GM19239 (cell line): Measurements from ENCODE around the gene RHBDF2.

Experiments used
- DNase-seq: peaks from one replicate; pipeline ENCODE4 v3.0.0; 2011; ENCODE audit warnings: low spot score; ENCODE audit not compliant: insufficient read length
- FAIRE-seq: peaks from 2 replicates; lab custom pipeline; 2011; peaks lifted over from hg19 to GRCh38; lab: Jason Lieb, UNC

RHBDF2 gene

DNA sequence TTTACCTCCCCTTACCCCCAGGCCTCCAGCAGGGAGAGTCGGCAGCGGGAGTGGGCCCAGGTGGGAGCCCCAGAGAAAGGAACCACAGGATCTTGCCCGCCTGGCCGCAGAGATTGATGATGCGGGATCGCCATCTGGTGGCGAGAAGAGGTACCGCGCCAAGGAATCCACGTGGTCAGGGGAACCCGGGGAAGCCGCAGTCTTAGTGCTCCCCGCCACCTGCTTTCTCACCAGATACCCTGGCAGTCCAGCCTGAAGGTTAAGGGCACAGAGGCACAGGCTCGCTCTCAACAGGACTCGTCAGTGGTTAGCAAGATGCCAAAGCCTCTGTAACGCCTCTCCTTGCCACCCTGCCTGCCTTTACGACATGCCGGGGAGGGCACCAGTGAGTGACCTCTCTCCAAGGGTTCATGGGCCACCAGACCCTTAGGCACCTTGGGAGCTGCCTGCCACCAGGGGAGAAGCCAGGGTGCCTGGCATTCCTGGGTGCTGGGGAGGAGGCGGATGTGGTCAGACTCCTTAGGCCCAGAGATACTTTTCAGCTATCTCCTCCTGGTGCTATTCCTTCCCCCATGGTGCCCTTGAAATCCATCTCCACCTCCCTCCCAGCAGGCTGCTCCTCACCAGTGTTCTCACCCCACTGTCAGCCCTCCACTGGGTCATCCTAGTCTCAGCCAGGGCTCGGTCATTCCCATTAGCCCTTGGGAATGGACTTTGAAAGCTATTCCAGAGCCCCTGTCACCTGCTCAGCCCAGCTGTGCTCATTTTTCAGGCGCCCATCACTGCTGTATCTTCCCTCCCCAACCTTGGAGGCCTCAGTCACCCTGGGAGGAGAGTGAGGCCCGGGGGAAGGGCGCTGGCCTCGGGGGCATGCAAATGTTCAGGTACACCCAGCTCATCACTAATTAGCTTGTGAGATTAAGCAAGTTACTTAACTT is 5.5 kb upstream of the RHBDF2 start:
- peak; percentile 80 for FAIRE-seq
- peak; percentile 73 for DNase-seq

DNA sequence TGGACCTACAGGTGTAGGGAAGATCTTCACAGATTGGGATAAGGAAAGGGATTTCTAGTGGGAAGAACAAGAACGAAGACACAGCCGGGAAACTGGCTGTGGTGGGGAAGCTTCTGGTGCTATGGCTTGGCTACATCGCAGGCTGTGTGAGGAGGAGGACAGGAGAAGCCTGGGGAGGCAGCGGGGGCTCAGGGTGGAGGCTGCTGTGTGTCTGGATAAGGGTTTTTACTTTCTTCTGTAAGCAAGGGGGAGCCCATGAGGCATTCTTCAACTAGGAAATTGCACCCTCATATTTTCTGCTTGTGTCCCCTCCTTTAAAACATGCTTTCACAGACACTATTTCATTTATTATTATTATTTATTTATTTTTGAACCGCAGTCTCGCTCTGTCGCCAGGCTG is 2.9 kb upstream of the RHBDF2 start:
- no peak for FAIRE-seq

DNA sequence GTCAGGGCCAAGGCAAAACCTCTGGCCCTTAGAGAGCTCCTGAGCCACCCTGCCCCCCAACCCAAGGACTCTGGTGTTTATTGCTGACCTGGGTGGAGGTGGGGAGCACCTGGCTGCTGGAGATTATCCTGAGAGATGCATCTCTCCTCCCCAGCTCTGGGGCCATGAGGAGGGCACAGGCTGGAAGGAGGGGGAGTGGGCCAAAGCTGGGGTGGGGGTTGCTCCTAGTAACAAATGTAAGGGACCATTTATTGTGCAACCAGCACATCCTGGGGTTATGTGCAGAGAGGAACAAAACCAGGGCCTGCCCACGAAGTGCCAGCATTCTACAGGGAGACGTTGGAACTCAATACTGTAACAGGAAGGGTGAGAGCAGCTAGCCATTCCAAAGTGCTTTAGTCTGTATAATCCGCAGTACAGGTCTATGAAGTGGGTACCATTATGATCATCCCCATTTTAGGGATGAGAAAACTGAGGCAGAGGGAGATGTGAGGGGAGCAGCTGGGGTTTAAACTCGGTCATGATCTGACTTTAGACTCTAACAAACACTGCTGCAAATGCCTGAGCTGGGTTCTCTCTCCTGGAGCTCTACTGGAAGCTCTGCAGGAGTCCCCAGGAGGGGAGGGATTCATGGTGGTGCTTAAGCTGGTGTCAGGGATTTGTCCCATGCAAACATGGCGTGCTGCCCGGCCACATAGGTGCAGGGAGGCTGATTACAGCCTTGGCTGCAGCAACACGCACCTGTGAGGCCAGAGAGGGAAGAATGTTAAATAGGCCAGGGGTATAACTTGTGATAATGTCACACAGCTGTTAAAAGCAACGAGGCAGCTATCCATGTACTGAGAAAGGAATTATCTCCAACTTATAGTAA is 1.4 kb upstream of the RHBDF2 start:
- FAIRE-seq (no peak), DNase-seq (no peak)

More for the DNA sequence above, 2.9 kb upstream of the RHBDF2 start:
- no peak for DNase-seq

DNA sequence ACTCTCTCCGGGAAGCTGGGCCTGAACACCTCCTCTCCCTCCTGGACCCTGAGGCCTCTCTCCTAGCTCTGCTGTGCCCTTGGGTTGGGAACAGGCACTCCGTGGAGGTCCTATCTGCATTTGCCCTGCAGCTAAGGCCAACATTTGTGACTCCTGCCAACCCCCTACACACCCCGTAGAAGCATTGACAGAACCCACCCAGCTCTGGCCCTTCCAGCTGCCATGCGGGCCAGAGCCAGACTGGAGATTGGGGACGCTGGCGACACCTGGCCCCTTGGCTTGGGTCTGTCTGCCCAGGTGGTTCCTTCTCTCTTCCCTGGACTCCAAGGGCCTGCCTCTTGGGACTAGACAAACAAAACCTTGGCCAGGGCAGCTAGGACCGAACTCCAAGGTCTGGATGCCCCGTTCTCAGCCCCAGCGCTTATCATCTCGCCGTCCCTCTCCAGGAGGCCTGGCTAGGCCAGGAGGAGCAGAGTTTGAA is 644 bp upstream of the RHBDF2 start:
- no peak for FAIRE-seq
- no peak for DNase-seq

DNA sequence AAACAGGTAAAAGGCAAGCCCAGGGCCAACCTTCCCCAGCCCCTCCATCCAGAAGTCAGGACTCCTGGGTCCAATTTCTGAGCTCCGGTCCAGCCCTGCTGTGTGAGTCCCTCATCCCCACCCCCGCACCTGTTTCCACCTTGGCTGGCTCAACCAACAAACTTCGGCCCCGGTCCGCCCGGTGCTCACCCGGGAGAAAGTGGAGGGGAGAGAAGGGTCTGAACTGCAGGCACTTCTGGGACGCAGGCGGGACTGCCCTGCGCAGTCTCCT is 541 bp downstream of the RHBDF2 start:
- no peak for FAIRE-seq
- peak; percentile 26 for DNase-seq

DNA sequence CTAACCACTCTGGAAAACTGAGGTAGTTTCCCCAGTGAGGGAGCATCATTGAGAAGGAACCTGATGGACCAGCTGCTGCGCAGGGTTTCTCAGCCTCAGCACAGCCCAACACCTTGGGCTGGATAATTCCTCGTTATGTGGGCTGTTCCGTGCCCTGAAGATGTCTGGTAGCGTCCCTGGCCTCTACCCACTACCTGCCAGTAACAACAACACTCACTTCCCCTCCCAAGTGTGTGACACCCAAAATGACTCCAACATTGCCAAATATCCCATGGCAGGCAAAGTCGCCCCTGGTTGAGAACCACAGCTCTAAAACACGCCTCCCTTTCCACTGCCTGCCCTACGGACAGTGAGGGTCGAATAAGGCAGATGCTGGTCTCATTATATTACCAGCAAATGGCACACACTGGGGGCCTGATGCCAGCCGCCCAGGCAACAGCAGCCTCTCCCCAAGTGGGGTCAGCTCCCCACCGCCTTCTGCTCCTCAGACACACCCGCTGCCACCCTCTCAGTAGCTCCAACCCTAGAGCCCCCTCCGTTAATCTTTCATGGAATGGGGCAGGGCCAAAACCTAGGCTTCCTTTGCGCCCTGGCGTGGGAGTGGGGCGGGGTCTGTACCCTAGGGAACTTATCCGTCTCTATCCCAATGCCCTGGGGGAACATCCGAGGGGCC is 1.0 kb downstream of the RHBDF2 start:
- FAIRE-seq, result no peak

DNA sequence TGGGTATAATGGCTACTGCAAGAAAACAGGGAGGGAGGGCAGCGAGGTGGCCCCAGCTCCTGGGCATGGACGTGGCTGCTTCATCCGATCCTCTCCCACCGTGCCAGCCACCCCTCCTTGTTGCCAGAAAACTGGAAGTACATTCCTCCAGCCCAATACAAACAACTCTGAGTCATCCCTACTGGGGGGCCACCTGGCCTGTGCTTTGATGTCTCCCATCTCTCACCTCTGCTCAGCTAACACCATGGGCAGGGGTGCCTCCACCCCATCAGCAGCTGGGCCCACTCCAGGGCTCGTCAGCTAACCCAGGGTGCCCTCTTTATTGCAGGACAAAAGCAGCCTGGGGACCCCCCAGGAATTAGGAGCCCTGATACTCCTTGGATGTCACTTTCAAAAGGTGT is 2.0 kb downstream of the RHBDF2 start:
- FAIRE-seq (no peak), DNase-seq (no peak)

More for the DNA sequence above, 1.0 kb downstream of the RHBDF2 start:
- DNase-seq, result no peak

DNA sequence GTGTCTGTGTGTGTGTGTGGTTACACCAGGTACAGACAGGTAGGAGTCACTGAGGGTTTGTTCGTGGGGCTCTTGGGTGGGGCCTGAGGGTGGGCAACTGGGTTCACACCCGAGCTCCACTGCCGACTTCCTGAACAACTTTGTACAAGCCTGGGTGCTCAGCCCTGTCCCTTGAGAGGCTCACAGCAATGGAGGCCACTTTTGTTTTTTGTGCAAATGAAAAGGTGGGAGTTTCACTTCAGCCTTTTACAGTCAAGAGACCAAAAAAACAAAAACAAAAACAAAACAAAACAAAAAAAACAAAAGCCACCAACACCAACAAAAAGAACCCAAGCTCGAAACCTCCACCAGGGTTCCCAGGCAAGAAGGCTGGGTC is 2.4 kb downstream of the RHBDF2 start:
- DNase-seq (peak; percentile 57), FAIRE-seq (peak; percentile 93)

DNA sequence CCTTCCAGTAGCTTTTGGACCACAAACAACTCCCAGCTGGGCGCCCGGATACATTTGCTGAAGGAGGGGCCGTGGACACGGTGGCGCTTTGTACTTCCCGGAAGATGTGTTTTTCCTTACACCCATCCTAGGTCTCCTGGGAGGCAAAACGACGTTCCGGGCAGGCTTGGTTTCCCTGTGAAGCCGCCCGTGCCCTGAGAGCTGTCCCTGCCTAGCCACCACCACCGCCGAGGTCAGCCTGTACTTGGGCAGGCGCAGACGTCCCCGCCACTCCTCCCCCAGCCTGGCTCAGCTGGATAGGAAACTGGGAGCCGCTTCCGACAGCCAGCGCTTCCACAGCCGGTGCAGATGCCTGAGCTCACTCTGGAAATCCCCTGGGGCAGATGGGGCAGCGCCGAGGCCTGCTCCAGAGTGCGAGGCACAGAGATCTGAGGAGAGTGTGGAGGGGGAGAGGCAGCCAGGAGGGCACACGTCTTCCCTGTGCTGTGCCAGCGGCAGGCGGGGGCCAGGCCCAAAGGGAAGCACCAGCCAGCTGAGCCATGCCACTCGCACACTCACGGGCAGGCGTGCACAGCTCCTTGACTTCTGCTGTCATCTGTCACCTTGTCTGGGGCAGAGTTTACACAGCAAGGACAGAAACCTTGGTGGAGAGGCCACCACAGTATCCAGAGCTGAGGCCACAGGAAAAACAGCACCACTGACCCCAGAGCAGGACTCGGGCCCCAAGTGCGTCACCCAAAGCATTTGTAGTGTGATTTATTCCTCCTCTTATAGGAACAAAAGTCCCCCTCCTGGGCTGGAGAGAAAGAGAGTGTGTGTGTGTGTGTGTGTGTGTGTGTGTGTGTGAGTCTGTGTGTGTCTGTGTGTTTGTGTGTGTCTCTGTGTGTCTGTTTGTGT is 3.0 kb downstream of the RHBDF2 start:
- DNase-seq (no peak), FAIRE-seq (no peak)

DNA sequence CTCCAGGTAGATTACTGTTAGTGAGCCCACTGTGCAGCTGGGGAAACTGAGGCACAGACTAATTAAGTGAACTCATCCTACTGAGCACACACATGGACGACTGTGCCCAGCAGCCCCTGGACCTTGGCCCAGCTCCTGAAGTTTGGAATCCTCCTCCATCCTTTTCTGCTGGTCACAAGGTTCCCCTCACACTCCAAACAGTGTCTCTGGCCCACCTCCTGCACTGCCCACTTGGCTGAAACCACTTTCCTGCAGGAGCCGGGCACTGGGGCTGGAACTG is 3.6 kb downstream of the RHBDF2 start:
- no peak for FAIRE-seq
- no peak for DNase-seq

DNA sequence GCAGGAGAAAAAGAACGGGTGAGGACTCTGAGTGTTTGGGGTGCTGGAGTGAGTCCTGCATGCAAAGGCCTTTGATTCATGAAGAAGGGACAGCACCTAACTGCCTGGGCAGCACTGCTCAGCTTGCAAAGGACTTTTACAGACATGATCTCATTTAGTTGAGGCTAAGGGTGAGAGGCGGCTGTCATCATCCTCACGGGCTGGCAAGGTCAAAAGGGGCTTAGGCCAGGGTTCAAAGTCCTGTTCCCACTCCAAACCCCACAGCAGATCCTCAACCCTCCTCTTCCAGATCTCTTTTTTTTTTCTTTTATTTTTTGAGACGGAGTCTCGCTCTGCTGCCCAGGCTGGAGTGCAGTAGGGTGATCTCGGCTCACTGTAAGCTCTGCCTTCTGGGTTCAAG is 4.8 kb downstream of the RHBDF2 start:
- FAIRE-seq (no peak), DNase-seq (no peak)

DNA sequence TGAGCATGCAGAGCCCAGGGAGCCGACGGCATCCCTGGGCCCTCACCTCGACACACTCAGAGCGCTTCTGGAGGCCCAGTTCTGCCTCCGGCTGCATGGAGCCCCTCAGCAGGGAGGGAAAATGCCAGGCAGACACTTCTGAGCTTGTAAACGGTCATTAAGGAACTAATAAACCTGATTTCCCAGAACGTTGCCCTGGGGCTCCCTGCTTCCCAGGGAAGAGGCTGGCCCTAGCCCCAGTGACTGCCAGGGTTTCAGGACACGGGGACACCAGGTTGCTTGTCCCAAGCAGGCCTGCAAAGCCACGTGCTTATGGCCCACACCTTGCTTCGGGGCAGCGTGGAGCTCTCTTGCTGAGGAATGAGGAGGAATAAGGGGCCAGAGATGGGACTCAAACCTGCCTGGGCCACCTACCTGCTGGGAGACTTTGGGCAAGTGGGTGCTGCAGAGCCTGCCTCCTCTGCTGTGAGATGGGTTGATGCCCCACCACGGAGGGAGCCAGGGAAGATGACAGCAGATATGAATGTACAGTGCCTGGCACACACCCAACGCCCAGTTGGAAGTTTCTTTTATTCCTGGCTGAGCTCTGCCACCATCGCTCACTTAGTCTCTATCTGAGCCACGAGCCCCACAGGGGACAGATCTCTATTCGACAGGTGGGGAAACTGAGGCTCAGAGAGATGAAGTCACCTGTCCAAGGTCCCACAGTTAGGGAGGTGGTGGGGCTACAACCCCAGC is 5.4 kb downstream of the RHBDF2 start:
- DNase-seq (no peak), FAIRE-seq (no peak)

DNA sequence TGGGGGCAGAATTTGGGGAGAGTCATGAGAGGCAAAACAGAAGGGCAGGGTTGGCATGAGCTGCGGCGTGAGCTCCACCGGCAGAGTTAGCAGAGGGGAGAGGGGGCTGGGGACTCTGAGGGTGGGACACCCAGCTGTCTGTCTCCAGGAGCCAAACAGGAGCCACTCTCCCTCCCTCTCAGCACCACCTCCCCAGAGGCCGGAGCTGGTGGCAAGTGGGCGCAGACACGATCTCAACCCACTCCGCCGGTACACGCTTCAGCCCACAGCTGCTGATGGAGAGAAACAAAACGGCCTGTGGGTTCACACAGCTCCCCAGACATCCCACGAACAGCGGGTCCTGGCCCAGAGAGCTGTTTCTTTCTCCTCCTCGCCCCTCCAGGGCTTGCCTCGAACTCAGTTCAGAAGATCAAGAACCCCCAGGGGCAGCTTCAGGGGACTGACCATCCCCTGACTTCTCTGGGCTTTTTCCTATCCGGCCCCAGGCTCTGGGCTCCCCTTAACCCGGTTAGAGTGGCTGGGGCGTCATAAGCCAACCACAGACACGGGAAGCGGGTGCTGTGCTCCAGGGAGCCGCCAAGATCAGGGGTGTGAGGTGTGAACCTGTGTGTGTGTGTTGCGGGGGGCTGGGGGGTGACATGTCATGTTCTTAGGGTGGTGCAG is 7.6 kb downstream of the RHBDF2 start:
- FAIRE-seq (peak; percentile 67), DNase-seq (no peak)

DNA sequence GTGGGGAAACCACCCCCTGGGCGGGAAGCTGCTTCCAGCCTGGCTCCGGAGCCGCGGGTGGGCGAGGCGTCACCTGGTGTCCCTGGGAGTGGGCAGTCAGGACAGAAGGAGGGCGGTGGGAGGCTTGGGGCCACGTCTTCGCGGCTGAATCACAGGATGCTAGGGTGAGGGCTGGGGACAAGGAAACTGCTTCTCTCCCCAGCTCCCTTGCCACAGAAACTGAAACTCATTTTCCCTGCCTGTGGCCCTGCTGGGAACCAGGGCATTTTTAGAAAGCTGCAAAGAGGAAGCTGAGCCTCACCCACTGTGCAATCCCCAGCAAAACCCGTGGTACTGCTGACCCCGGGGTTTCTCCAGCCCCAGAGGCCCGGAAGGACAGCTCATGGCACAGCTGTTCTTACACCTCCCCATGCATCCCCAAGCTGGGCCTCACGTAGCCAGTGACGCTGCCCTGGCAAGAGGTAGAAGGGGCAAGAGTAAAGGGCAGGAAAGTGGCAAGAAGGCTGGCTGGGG is 8.2 kb downstream of the RHBDF2 start:
- no peak for FAIRE-seq

DNA sequence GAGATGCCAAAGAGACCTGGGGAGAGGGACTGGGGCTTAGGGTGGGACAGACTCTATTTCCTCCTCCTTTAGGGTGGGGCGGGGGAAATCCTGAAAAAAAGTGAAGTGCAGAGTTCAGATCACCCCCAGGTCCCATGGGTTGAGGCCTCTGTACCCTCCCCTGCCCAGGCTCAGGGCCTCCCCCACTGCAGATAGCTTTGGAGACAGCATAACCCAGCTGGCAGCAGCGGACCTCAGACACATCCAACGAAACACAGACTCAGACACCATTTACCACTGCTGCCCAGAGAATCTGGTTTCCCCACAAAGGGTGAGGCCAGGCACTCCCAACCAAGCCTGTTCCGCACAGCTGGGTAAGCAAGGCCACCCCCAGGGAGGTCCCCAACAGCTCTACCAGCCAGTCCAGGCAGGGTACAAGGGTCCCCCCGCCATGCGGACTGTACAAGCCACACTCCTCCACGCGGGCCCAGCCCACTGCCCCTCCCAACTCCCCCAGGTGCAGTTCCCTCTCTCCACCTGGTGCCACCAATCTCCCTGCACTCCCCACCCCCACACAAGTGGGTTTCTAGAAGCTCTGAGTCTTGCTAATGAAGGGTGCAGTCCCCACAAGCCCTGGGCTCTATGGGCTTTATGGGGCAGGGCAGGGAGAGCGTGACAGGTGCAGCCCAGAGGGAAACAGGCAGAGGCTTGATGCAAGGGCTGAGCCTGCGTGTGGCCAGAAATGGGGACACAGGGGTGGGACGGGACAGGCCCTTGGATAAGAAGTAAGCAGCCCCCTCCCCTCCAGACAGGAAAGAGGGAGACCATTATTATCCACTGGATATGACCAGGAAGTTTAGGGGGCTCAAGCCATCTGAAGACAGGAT is 8.9 kb downstream of the RHBDF2 start:
- FAIRE-seq, result peak; percentile 98
- peak; percentile 44 for DNase-seq

More for the DNA sequence above, 8.2 kb downstream of the RHBDF2 start:
- DNase-seq, result peak; percentile 50

DNA sequence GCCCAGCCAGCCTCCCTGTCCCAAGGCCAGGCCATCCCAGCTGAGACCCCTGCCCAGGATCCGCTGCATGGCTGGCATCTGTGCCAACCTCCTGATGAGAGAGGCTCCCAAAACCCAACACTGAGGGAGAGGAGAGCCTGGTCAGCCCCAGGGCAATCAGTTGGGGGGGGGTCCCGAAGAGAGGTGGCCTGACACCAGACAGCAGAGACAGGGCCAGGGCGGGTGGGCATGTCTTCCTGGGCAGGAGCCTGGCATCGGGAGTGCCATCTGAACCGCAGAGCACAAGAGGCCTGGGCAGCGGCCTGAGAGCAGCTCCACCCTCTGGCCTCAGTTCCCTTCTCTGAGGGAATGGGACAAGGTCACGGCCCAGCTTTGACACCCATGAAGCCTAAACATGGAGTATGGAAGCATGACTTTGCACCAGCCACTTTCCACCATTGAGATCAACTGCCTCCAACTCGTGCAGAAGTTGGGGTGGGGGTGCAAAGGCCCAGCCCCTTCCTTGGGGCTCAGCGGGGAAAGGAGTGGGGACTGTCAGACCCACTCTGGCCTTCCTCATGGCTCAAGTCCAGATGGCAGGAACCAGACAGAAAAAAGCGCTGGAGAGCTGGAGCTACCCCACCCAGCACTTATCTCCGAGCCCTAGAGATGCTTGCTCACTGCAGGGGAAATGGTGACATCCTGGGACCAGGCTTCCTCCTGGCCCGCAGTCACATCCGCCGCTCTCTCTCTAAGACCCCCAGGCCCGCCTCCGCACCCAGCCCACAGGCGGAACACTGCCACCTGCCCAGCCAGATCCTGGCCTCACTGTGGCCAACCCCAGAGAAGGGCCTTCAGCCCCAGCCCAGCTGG is 9.7 kb downstream of the RHBDF2 start:
- FAIRE-seq (no peak), DNase-seq (no peak)
